Measurements from ENCODE around the gene RSPH10B. TPM values are rescaled to one million over a fixed set of nuclear protein-coding genes. Genes with fewer than 3 reads are reported as not detected.
"Not testable (repeated sequence)": the region's sequence is repeated elsewhere in the genome, so short reads cannot be mapped to it uniquely, and the experiment has no call there.

The RSPH10B gene
- total RNA-seq, 1 donor from 2014 or later: not detected

- no peak for TF ChIP-seq CTCF (IDR thresholded peaks at IDR 0.05; ENCODE audit: insufficient read depth, low read length, poor library complexity, severe bottlenecking)
- Histone ChIP-seq H3K36me3 (ENCODE audit: control insufficient read depth, insufficient read depth, low read length) (no peaks in the 10 kb centered on the region), H3K4me3 (ENCODE audit: low read depth, low read length) (no peak overlapping the region), H3K27me3 (ENCODE audit: control insufficient read depth, insufficient read depth, low read length) (no peaks in the 10 kb centered on the region)
- DNase-seq (ENCODE audit: low read depth): no peak
Measured at GRCh38 chr7:5892498-5892897, 78.0 kb downstream of the RSPH10B start.

DNA sequence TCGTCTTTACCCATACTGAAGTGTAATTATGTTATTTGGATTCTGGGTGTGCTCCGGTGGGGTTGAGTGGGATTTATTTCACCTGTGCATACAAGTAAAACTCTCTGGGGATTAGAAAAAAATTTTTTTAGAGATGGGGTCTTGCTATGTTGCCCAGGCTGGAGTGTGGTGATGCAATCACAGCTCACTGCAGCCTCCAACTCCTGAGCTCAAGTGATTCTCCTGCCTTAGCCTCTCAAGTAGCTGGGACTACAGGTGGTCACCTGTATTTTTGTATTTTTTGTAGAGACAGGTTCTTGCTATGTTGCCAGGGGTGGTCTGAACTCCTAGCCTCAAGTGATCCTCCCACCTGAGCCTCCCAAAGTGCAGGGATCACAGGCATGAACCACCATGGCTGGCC, 80.2 kb downstream of the RSPH10B start:
- H3K27me3 ChIP-seq (ENCODE audit: control insufficient read depth, insufficient read depth, low read length): not testable (repeated sequence)

GRCh38 chr7:5888021-5888420, 82.5 kb downstream of the RSPH10B start:
- not testable (repeated sequence) for H3K4me3 ChIP-seq (ENCODE audit: low read depth, low read length); H3K27me3 ChIP-seq (ENCODE audit: control insufficient read depth, insufficient read depth, low read length)

More for the DNA sequence above, 80.2 kb downstream of the RSPH10B start:
- DNase-seq (ENCODE audit: low read depth); H3K36me3 ChIP-seq (ENCODE audit: control insufficient read depth, insufficient read depth, low read length); H3K4me3 ChIP-seq (ENCODE audit: low read depth, low read length): not testable (repeated sequence)

DNA sequence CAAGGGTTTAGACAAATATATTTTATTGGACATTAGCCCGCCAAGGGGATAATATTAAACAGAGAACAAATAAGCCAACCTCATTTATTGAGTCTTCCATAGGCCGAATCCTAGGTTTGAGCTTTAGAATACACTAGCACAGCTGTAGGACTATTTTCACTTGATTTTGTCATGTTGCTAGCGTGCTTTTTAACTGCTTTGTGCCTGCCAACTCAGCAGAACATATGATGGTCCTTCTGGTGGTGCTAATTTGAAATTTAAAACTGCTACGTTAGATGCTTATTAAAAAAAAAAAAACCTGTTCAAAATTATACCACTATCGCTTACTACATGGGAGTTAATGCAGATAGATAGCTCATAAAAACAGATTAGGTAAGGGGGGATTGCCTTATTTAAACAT, 86.1 kb downstream of the RSPH10B start:
- not testable (repeated sequence) for H3K36me3 ChIP-seq (ENCODE audit: control insufficient read depth, insufficient read depth, low read length); DNase-seq (ENCODE audit: low read depth); H3K27me3 ChIP-seq (ENCODE audit: control insufficient read depth, insufficient read depth, low read length); H3K4me3 ChIP-seq (ENCODE audit: low read depth, low read length)

More at GRCh38 chr7:5888021-5888420, 82.5 kb downstream of the RSPH10B start:
- H3K36me3 ChIP-seq (ENCODE audit: control insufficient read depth, insufficient read depth, low read length); DNase-seq (ENCODE audit: low read depth): not testable (repeated sequence)

GRCh38 chr7:5880106-5880505, 90.4 kb downstream of the RSPH10B start:
- not testable (repeated sequence) for H3K4me3 ChIP-seq (ENCODE audit: low read depth, low read length); DNase-seq (ENCODE audit: low read depth); H3K27me3 ChIP-seq (ENCODE audit: control insufficient read depth, insufficient read depth, low read length); H3K36me3 ChIP-seq (ENCODE audit: control insufficient read depth, insufficient read depth, low read length)

- not testable (repeated sequence) for H3K36me3 ChIP-seq (ENCODE audit: control insufficient read depth, insufficient read depth, low read length); H3K4me3 ChIP-seq (ENCODE audit: low read depth, low read length); DNase-seq (ENCODE audit: low read depth); H3K27me3 ChIP-seq (ENCODE audit: control insufficient read depth, insufficient read depth, low read length)
Measured at GRCh38 chr7:5879591-5879990, 90.9 kb downstream of the RSPH10B start.

Other genes with a start within 250 kb of the RSPH10B start
- 38.9 and 39.9 TPM in 2 replicates for gene RNF216, start 189.0 kb downstream of the RSPH10B start, total RNA-seq
- gene OCM, start 89.9 kb downstream of the RSPH10B start, total RNA-seq: not detected in 2 replicates
- gene CCZ1, start 72.0 kb downstream of the RSPH10B start, total RNA-seq: 90.7 and 91.1 TPM in 2 replicates
- 19.7 and 22.6 TPM in 2 replicates for gene PMS2, start 38.4 kb upstream of the RSPH10B start, total RNA-seq
- gene AIMP2, start 38.6 kb upstream of the RSPH10B start, total RNA-seq: 84.9 and 103 TPM in 2 replicates
- not detected in 2 replicates for gene ANKRD61, start 60.7 kb upstream of the RSPH10B start, total RNA-seq
- 191 and 268 TPM in 2 replicates for gene EIF2AK1, start 88.5 kb upstream of the RSPH10B start, total RNA-seq
- 9.0 and 10.4 TPM in 2 replicates for gene USP42, start 134.3 kb upstream of the RSPH10B start, total RNA-seq